ENCODE results near the gene REST.

- TF ChIP-seq SMC3 (conservative IDR thresholded peaks at IDR 0.05; ENCODE audit: insufficient read depth, low read depth, low read length) (no peak), CTCF (IDR thresholded peaks at IDR 0.05 in 2 of 3, conservative IDR thresholded peaks at IDR 0.05 in 1 of 3; ENCODE audit: insufficient read depth in 2 of 3, low read depth in 1 of 3, low read length in 3 of 3) (no peak), NFIC (IDR thresholded peaks at IDR 0.05) (no peak), MTA1 (IDR thresholded peaks at IDR 0.05; ENCODE audit: borderline replicate concordance) (no peak), IRF1 (CRISPR knock-in tag; IDR thresholded peaks at IDR 0.05; ENCODE audit: borderline replicate concordance) (no peak), HDGF (IDR thresholded peaks at IDR 0.05) (no peak), RFX5 (IDR thresholded peaks at IDR 0.05; ENCODE audit: low read depth, low read length) (no peak), ZNF174 (CRISPR knock-in tag; IDR thresholded peaks at IDR 0.05) (no peak), POLR2AphosphoS5 (IDR thresholded peaks at IDR 0.05; ENCODE audit: control insufficient read depth, insufficient read depth, low read depth, low read length) (no peak), IFI16 (CRISPR knock-in tag; IDR thresholded peaks at IDR 0.05) (no peak), CHD7 (IDR thresholded peaks at IDR 0.05; ENCODE audit: low read depth, low read length) (no peak)
These were observed 50.4 kb downstream of the REST start for GRCh38 chr4:56958111-56958517.

Data from K562 (cell line).